Hematopoietic multipotent progenitor cell treated with erythropoietin and hydrocortisone succinate and interleukin-3 and kit ligand, for 6 days (in vitro differentiated cells): Measurements from ENCODE around the gene SOAT2.

Experiments used
- DNase-seq: peaks from one replicate; pipeline ENCODE4 v3.0.0-alpha.2; 2015

The SOAT2 gene

GRCh38 chr12:53065975-53066931 is 37.0 kb upstream of the SOAT2 start:
- DNase-seq = peak; percentile 84

GRCh38 chr12:53067074-53067992 is 36.0 kb upstream of the SOAT2 start:
- DNase-seq = no peak

- DNase-seq = no peak
Observed at GRCh38 chr12:53067993-53068770, 35.1 kb upstream of the SOAT2 start.

- no peak for DNase-seq
Observed at GRCh38 chr12:53068811-53069585, 34.3 kb upstream of the SOAT2 start.

- no peak for DNase-seq
Observed at GRCh38 chr12:53069621-53070410, 33.5 kb upstream of the SOAT2 start.

GRCh38 chr12:53070877-53071492 is 32.3 kb upstream of the SOAT2 start:
- no peak for DNase-seq

GRCh38 chr12:53071591-53072551 is 31.4 kb upstream of the SOAT2 start:
- DNase-seq = no peak

- no peak for DNase-seq
Observed at GRCh38 chr12:53073881-53074280, 29.4 kb upstream of the SOAT2 start.

GRCh38 chr12:53074283-53074998 is 28.8 kb upstream of the SOAT2 start:
- DNase-seq = no peak

- no peak for DNase-seq
Observed at GRCh38 chr12:53074999-53075370, 28.3 kb upstream of the SOAT2 start.

GRCh38 chr12:53076461-53076860 is 26.8 kb upstream of the SOAT2 start:
- DNase-seq = no peak

GRCh38 chr12:53077030-53077429 is 26.3 kb upstream of the SOAT2 start:
- no peak for DNase-seq

GRCh38 chr12:53078425-53079225 is 24.7 kb upstream of the SOAT2 start:
- DNase-seq = peak; percentile 61

GRCh38 chr12:53079226-53080117 is 23.8 kb upstream of the SOAT2 start, which contains the start of gene SPRYD3:
SPRYD3 (minus strand) TSS chr12:53079390; CDS start chr12:53079333, 57 bp downstream.
- DNase-seq = peak; percentile 97

GRCh38 chr12:53082637-53083175 is 20.6 kb upstream of the SOAT2 start:
- no peak for DNase-seq

GRCh38 chr12:53086361-53086760 is 16.9 kb upstream of the SOAT2 start:
- DNase-seq = no peak
